Measurements from ENCODE around the gene ADCY1. TPM values are rescaled to one million over a fixed set of nuclear protein-coding genes. Genes with fewer than 3 reads are reported as not detected.

ADCY1 gene
- total RNA-seq, 2 experiments from 2014 or later = 0.21 to 0.29 TPM

- no peaks in the 10 kb centered on the region for H3K36me3 Mint-ChIP-seq (ENCODE audit: low read depth)
- no peak overlapping the region for H3K27ac Mint-ChIP-seq
- DNase-seq (no peak), ATAC-seq (no peak)
- no peaks in the 10 kb centered on the region for H3K4me1 Mint-ChIP-seq (ENCODE audit: low read depth)
- no peaks in the 10 kb centered on the region for H3K27me3 Mint-ChIP-seq (ENCODE audit: low read depth)
- H3K4me3 Mint-ChIP-seq = no peak overlapping the region
- ChIA-PET CTCF (no interaction called here), POLR2A (no interaction called here)
- H3K9me3 Mint-ChIP-seq (ENCODE audit: insufficient read depth) = peaks cover 4% of the 10 kb centered on the region
These were observed 49.7 kb downstream of the ADCY1 start for GRCh38 chr7:45623740-45624391.

- ATAC-seq (no peak), DNase-seq (no peak)
- no peaks in the 10 kb centered on the region for H3K4me1 Mint-ChIP-seq (ENCODE audit: low read depth)
- no peaks in the 10 kb centered on the region for H3K36me3 Mint-ChIP-seq (ENCODE audit: low read depth)
- H3K9me3 Mint-ChIP-seq (ENCODE audit: insufficient read depth) = peaks cover 4% of the 10 kb centered on the region
- POLR2A ChIA-PET = no interaction called here
- H3K27ac Mint-ChIP-seq = no peak overlapping the region
- H3K4me3 Mint-ChIP-seq = no peak overlapping the region
- CTCF ChIA-PET = no interaction called here
- H3K27me3 Mint-ChIP-seq (ENCODE audit: low read depth) = no peaks in the 10 kb centered on the region
These were observed 50.2 kb downstream of the ADCY1 start for GRCh38 chr7:45624392-45624760.

DNA sequence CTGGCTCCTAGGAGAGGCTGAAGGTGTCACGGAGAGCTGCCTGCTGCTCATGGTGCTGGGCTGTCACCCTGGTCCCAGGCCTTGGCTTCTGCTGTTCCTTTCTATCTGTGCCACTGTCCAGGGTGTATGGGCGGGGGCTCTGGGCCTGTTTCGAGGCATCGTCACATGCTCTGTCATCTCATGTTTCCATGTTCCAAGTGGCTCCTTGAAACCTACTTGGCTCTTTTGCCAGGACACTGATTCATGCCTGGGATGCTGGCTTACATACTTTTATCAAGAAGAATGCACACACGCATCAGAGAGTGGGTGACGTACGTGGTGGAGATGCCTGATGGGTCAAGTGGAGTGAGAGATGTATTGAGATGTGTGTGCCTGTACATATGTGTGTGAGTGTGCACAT is 50.9 kb downstream of the ADCY1 start:
- ATAC-seq (no peak), DNase-seq (no peak)
- ChIA-PET CTCF (no interaction called here), POLR2A (no interaction called here)
- peaks cover 3% of the 10 kb centered on the region for H3K9me3 Mint-ChIP-seq (ENCODE audit: insufficient read depth)
- H3K4me3 Mint-ChIP-seq = no peak overlapping the region
- no peaks in the 10 kb centered on the region for H3K36me3 Mint-ChIP-seq (ENCODE audit: low read depth)
- no peaks in the 10 kb centered on the region for H3K27me3 Mint-ChIP-seq (ENCODE audit: low read depth)
- H3K4me1 Mint-ChIP-seq (ENCODE audit: low read depth) = no peaks in the 10 kb centered on the region
- H3K27ac Mint-ChIP-seq = no peak overlapping the region

- Mint-ChIP-seq H3K27me3 (ENCODE audit: low read depth) (no peaks in the 10 kb centered on the region), H3K36me3 (ENCODE audit: low read depth) (no peaks in the 10 kb centered on the region), H3K9me3 (ENCODE audit: insufficient read depth) (no peaks in the 10 kb centered on the region), H3K27ac (no peak overlapping the region), H3K4me1 (ENCODE audit: low read depth) (no peaks in the 10 kb centered on the region), H3K4me3 (no peak overlapping the region)
- ATAC-seq (no peak), DNase-seq (no peak)
- CTCF ChIA-PET = no interaction called here
- POLR2A ChIA-PET = no interaction called here
These were observed 51.7 kb downstream of the ADCY1 start for GRCh38 chr7:45625714-45626440.

DNA sequence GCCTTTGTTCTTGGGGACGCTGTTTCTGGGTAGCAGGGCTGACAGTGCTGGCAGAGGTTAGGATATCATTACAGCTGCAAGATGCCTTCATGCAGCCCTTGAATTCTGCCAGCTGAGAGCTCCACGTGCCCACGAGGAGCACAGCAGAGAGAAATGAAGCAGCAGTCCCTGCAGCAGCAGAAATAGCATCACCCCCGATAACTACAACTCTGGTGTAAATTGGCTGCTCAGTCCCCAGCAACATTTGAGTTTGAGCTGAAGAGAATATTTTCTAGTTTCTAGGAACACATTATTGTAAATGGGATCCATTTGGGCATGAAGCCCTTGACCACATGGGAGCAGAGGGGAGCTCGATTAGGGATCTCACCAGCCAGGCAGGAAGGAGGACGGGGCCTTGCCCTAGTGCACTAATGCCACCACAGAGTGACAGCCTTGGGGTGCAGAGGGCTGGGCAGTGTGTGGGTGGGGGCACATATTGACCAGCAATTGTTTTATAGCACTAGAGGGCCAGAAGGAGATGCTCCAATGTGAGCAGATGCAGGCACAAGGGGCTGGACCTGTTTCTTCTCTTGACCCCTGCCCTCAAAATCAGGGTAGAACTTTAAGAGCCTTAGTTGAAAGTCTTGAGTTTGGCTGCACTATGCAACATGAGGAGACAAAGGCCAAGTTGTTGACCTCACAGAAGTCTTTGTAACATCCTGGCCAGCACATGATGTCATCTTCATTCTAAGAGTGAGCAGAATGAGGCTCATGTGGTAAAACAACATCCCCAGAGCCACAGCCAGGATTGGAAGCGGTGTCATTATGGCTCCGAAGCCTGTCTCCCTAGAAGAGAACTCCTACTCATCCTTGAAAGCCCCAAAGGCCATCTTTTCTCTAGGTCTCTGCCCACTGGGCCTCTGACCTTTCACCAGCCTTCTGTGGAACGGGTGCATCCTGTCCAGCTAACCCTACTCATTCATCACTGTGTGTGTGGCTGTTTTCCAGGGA is 52.6 kb downstream of the ADCY1 start:
- Mint-ChIP-seq H3K27me3 (ENCODE audit: low read depth) (no peaks in the 10 kb centered on the region), H3K36me3 (ENCODE audit: low read depth) (no peaks in the 10 kb centered on the region), H3K27ac (no peak overlapping the region), H3K9me3 (ENCODE audit: insufficient read depth) (no peaks in the 10 kb centered on the region), H3K4me1 (ENCODE audit: low read depth) (no peaks in the 10 kb centered on the region), H3K4me3 (no peak overlapping the region)
- DNase-seq (no peak), ATAC-seq (no peak)
- POLR2A ChIA-PET = no interaction called here
- CTCF ChIA-PET = no interaction called here

GRCh38 chr7:45627691-45628456 is 53.7 kb downstream of the ADCY1 start:
- Mint-ChIP-seq H3K27ac (no peak overlapping the region), H3K4me1 (ENCODE audit: low read depth) (no peaks in the 10 kb centered on the region), H3K4me3 (no peak overlapping the region), H3K9me3 (ENCODE audit: insufficient read depth) (no peaks in the 10 kb centered on the region), H3K36me3 (ENCODE audit: low read depth) (no peaks in the 10 kb centered on the region), H3K27me3 (ENCODE audit: low read depth) (no peaks in the 10 kb centered on the region)
- POLR2A ChIA-PET = no interaction called here
- ATAC-seq = no peak
- CTCF ChIA-PET = no interaction called here
- DNase-seq = no peak

GRCh38 chr7:45631569-45631968 is 57.4 kb downstream of the ADCY1 start:
- ATAC-seq = no peak
- POLR2A ChIA-PET = no interaction called here
- Mint-ChIP-seq H3K27me3 (ENCODE audit: low read depth) (peaks cover 7% of the 10 kb centered on the region), H3K36me3 (ENCODE audit: low read depth) (no peaks in the 10 kb centered on the region), H3K9me3 (ENCODE audit: insufficient read depth) (no peaks in the 10 kb centered on the region), H3K4me3 (no peak overlapping the region), H3K27ac (no peak overlapping the region), H3K4me1 (ENCODE audit: low read depth) (no peaks in the 10 kb centered on the region)
- no peak for DNase-seq
- CTCF ChIA-PET = no interaction called here

DNA sequence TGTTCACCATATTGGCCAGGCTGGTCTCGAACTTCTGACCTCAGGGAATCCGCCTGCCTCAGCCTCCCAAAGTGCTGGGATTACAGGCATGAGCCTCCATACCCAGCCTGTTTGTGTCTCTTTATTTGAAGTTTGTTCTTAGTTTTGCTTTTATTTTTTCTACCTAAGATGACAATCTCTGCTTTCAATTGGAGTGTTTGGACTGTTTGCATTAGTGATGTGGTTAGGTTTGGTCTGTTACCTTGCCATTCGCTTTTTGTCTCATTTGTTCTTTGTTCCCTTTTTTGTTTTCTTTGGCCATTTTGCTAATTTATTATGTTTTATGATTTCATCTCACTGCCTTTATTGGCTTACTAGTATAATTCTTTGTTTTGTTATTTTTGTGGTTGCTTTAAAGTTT is 62.6 kb downstream of the ADCY1 start:
- Mint-ChIP-seq H3K4me3 (no peak overlapping the region), H3K4me1 (ENCODE audit: low read depth) (no peaks in the 10 kb centered on the region), H3K27me3 (ENCODE audit: low read depth) (peaks cover 15% of the 10 kb centered on the region), H3K36me3 (ENCODE audit: low read depth) (no peaks in the 10 kb centered on the region), H3K27ac (no peak overlapping the region), H3K9me3 (ENCODE audit: insufficient read depth) (no peaks in the 10 kb centered on the region)
- ChIA-PET CTCF (no interaction called here), POLR2A (no interaction called here)
- ATAC-seq (no peak), DNase-seq (no peak)

DNA sequence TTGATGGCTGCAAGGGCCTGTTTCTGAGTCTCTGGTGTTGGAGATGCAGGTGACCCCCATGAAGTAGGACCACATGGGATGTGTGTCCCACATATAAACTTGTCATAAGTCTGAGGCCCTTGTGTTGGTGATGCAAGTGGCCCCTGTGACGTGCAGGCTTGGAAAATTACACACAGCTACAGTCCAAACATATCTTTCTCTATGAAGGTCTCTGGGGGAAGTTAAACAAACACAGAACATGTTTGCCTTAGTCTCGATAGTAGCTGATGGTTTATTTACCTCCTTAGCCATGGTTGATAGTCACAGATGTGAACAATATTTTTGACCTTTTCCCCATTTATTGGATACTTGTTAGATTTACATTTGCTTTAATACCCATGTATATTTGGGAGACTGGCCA is 64.7 kb downstream of the ADCY1 start:
- peaks cover 13% of the 10 kb centered on the region for H3K27me3 Mint-ChIP-seq (ENCODE audit: low read depth)
- no peaks in the 10 kb centered on the region for H3K4me1 Mint-ChIP-seq (ENCODE audit: low read depth)
- H3K9me3 Mint-ChIP-seq (ENCODE audit: insufficient read depth) = no peaks in the 10 kb centered on the region
- no peak for DNase-seq
- POLR2A ChIA-PET = no interaction called here
- no peaks in the 10 kb centered on the region for H3K36me3 Mint-ChIP-seq (ENCODE audit: low read depth)
- no peak overlapping the region for H3K4me3 Mint-ChIP-seq
- ATAC-seq = no peak
- CTCF ChIA-PET = no interaction called here
- no peak overlapping the region for H3K27ac Mint-ChIP-seq

- CTCF ChIA-PET = no interaction called here
- Mint-ChIP-seq H3K27ac (no peak overlapping the region), H3K4me3 (no peak overlapping the region), H3K36me3 (ENCODE audit: low read depth) (no peaks in the 10 kb centered on the region), H3K9me3 (ENCODE audit: insufficient read depth) (no peaks in the 10 kb centered on the region), H3K4me1 (ENCODE audit: low read depth) (no peaks in the 10 kb centered on the region), H3K27me3 (ENCODE audit: low read depth) (peaks cover 7% of the 10 kb centered on the region)
- POLR2A ChIA-PET = no interaction called here
- ATAC-seq = no peak
- DNase-seq = no peak
These were observed 67.9 kb downstream of the ADCY1 start for GRCh38 chr7:45642044-45642443.

DNA sequence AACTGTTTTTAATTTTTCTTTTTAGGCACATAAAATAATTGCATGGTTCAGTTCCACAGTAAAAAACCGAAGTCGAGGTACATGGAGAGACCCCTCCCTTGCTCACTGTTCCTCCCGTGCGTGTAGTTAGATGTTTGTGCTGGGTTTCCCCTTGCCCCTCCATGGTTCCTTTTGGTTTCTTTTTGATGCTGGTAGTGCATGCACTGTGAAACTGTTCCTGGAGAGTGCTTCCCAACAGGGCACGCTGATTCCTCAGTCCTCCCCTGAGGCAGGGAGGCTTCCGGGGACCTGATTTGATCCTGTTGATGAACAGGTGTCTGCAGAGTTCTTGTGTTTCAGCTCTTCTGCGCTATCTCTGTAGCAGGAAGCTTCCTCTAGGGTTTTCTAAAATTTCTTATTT is 69.5 kb downstream of the ADCY1 start:
- H3K4me3 Mint-ChIP-seq = no peak overlapping the region
- H3K27ac Mint-ChIP-seq = no peak overlapping the region
- H3K9me3 Mint-ChIP-seq (ENCODE audit: insufficient read depth) = no peaks in the 10 kb centered on the region
- H3K36me3 Mint-ChIP-seq (ENCODE audit: low read depth) = no peaks in the 10 kb centered on the region
- peaks cover 6% of the 10 kb centered on the region for H3K27me3 Mint-ChIP-seq (ENCODE audit: low read depth)
- ATAC-seq (no peak), DNase-seq (no peak)
- no peaks in the 10 kb centered on the region for H3K4me1 Mint-ChIP-seq (ENCODE audit: low read depth)
- CTCF ChIA-PET = no interaction called here
- POLR2A ChIA-PET = no interaction called here

DNA sequence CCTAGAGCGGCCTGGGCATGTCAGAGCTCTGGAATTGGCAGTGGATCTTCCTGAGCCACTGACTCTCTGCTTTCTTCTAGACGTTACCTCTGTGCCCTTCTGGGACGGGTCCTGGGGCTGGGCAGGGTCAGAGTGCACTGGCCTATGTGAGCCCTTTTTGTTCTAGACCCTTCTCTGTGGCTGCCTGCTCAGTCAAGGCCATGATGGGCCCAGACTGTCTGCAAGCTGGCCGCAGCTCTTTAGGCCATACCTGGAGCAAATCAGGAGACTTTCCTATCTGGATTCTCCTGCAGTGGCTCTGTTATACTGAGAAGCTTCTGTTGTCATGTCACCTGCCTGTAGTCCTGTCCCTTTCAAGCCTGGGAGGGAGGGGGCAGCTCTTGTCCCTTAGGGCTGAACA is 70.1 kb downstream of the ADCY1 start:
- Mint-ChIP-seq H3K4me1 (ENCODE audit: low read depth) (no peaks in the 10 kb centered on the region), H3K36me3 (ENCODE audit: low read depth) (no peaks in the 10 kb centered on the region), H3K27me3 (ENCODE audit: low read depth) (peaks cover 6% of the 10 kb centered on the region), H3K4me3 (no peak overlapping the region), H3K27ac (no peak overlapping the region), H3K9me3 (ENCODE audit: insufficient read depth) (no peaks in the 10 kb centered on the region)
- CTCF ChIA-PET = no interaction called here
- POLR2A ChIA-PET = no interaction called here
- ATAC-seq = no peak
- DNase-seq = no peak
